NCI-H69 (cell line): ENCODE results near the gene TOPORS.
"Not testable (repeated sequence)": the region's sequence is repeated elsewhere in the genome, so short reads cannot be mapped to it uniquely, and the experiment has no call there.

Source experiments
- DNase-seq: peaks from one replicate; lab custom pipeline; 2025; lab: John Stamatoyannopoulos, UW

Gene TOPORS

GRCh38 chr9:32565967-32566366 lies 13.6 kb upstream of the TOPORS start:
- DNase-seq: no peak

DNA sequence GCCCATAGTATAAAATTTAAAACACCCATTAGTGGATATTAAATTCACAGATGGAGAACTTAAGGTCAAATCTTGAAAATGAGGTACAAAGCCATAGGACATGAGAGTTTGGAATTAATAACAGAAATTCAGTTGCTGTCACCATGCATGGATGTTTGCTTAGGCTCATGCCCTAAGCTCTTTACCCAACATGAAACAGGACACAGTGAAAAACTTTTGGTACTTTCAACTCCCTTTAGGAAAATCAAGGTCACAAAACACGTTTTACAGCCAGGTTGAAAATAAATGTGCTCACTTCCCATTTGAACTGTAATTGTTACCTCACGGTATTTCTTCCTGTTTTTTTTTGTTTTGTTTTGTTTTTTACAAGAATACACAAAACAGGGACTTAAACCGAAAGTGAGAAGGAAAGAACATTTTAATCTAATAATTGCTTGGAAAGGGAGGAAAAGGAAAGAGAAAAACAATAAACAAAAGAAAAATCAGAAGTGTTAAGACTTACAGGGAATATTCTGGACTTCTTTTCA lies 6.1 kb upstream of the TOPORS start:
- DNase-seq: no peak

GRCh38 chr9:32554591-32554990 lies 2.2 kb upstream of the TOPORS start:
- no peak for DNase-seq

- peak; percentile 3 for DNase-seq
Observed at GRCh38 chr9:32554107-32554506, 1.7 kb upstream of the TOPORS start.

DNA sequence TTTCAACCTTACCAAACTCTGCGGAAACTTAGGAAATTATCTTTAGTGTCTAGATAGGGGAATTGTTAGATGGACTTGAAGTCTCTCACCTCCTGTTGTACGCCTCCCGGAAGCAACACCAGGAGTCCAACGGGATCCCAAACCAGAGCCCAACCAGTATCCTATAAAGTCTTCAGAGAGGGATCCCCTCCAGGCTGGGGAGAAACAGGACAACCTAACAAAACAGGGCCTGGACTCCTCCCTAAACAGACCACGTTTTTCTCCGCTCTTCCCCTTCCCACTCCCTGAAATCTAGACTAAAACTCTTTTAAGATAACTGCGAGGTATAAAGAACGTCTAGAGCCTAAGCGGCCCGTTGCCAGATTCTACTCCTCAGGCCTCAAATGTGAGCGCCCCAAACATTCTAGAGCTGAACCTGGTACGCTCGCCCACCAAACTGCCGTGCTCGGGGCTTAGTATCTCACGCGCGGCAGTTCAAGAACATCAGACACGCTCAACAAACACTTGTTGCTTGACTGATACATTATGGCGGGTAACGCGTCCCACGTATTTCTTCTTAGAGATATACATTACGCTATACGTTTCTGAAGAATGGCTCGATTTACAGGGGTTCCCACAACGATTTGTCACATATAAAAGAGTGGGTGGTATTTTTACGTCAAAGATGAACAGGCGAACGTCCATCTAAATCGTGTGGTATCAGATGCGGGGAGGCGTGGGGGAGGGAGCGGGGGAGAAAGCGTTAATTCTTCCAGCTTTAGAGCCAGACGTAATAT lies 922 bp downstream of the TOPORS start:
- DNase-seq: peak; percentile 85

GRCh38 chr9:32550562-32551275 lies 1.7 kb downstream of the TOPORS start:
- DNase-seq: peak; percentile 97

GRCh38 chr9:32550150-32550561 lies 2.2 kb downstream of the TOPORS start:
- DNase-seq: peak; percentile 69

GRCh38 chr9:32548213-32548612 lies 4.2 kb downstream of the TOPORS start:
- DNase-seq: not testable (repeated sequence)

- DNase-seq: no peak
Observed at GRCh38 chr9:32545884-32546283, 6.5 kb downstream of the TOPORS start.

DNA sequence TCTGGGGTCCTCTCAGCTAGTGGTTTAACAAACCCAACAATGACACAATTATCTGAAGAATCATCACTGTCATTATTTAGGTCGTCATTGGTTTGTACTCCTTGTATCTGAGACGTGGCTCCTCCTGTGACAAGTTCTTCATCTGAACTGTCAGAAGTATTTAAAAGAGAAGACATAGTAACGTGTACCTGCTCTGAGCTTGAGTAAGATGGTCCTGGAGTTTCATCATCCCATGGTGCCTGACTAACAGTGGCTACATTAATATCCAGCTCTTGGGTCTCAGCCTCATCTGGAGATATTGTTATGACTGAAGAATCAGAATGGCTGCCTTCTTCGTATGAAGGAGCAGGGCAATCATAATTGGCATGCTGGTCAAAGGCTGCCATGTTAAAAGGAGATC lies 9.3 kb downstream of the TOPORS start:
- no peak for DNase-seq

DNA sequence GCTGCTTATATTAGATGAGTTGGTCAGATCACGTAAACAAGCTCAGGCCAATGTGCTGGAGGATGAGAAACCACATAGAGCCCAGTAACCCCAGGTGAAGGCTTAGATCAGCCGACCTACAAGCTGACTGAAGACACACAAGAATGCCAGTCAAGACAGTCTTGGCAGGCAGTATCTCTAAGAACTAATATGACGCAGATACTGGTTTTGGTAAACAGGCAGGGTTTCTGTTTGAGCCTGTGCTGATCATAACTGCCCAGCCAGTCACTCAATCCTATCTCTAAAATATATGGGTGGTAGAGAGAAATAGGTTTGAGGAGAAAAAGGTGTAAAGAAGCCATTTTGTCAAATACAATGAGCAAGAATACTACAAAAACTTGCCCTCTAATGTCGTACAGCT lies 18.6 kb downstream of the TOPORS start:
- no peak for DNase-seq

GRCh38 chr9:32533336-32533735 lies 19.1 kb downstream of the TOPORS start:
- DNase-seq: no peak

DNA sequence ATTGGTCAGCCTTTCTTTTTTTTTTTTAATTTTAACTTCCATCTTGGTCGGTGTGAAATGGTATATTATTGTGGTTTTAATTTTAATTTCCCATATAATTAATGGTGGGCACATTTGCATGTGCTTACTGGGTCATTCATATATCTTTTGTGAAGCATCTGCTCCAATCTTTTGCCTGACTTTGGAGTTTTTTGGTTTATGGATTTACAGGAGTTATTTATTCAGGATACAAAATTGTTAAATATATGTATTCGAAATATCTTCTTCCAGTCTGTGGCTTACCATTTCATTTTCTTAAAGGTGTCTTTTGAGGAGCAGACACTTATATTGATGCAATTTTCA lies 25.7 kb downstream of the TOPORS start:
- DNase-seq: no peak

- peak; percentile 96 for DNase-seq
Observed at GRCh38 chr9:32526041-32526706, 26.2 kb downstream of the TOPORS start, which contains the start of gene RIGI. TSS of gene RIGI (minus strand) at chr9:32526196. CDS start at chr9:32526166, 30 bp downstream.

GRCh38 chr9:32525709-32526030 lies 26.7 kb downstream of the TOPORS start:
- DNase-seq: no peak

GRCh38 chr9:32524892-32525708 lies 27.3 kb downstream of the TOPORS start:
- DNase-seq: peak; percentile 60

DNA sequence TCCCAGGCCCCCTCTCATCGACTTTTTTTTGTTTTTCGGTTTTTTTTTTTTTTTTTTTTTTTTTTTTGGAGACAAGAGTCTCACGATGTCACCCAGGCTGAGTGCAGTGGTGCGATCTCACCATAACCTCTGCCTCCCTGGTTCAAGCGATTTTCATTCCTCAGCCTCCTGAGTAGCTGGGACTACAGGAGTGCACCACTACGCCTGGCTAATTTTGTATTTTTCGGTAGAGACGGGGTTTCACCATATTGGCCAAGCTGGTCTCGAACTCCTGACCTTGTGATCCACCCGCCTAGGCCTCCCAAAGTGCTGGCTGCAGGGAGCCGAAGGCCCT lies 27.9 kb downstream of the TOPORS start:
- not testable (repeated sequence) for DNase-seq

- no peak for DNase-seq
Observed at GRCh38 chr9:32523910-32524309, 28.5 kb downstream of the TOPORS start.

GRCh38 chr9:32518276-32518675 lies 34.1 kb downstream of the TOPORS start:
- no peak for DNase-seq

GRCh38 chr9:32516241-32516640 lies 36.1 kb downstream of the TOPORS start:
- DNase-seq: no peak

GRCh38 chr9:32508728-32509127 lies 43.7 kb downstream of the TOPORS start:
- peak; percentile 27 for DNase-seq

DNA sequence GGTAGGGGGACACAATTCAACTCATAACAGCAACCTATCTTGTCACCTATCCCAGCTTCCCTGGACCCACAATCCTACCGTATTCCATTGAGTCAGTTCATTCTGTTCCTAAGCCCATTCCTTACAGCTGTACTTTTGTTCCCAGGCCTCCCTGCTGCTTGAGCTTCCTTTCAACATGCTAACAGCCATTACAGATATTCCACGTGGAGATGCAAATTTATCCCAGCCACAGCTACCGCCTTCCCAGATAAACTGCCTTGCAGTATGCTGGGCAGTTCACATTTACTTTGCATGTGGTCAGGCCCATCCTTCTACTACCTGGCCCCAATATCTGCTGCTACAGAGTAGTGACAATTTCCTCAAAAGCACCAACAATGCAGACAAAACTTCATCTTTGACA lies 49.4 kb downstream of the TOPORS start:
- DNase-seq: no peak
